GM18511 (cell line): ENCODE measurements around the gene ARR3.
A peak's percentile ranks its signal among the peaks of the same experiment; 100 is the strongest.
"Not testable (repeated sequence)": the region's sequence is repeated elsewhere in the genome, so short reads cannot be mapped to it uniquely, and the experiment has no call there.

ENCODE experiments used
- ATAC-seq: cut with Tn5 transposase; IDR thresholded peaks from one replicate; pipeline ENCODE4 v1.9.1; 2021; ENCODE audit warnings: mild to moderate bottlenecking, moderate library complexity; ENCODE audit not compliant: unreplicated experiment

The ARR3 gene

GRCh38 chrX:70279081-70279480 is 10.9 kb downstream of the ARR3 start:
- no peak for ATAC-seq

GRCh38 chrX:70280573-70280972 is 12.4 kb downstream of the ARR3 start:
- no peak for ATAC-seq

GRCh38 chrX:70281951-70282350 is 13.8 kb downstream of the ARR3 start, which contains the start of gene RAB41:
Gene RAB41 (plus strand): TSS chrX:70282172. CDS start chrX:70282218, 46 bp downstream.
- ATAC-seq: no peak

- ATAC-seq: peak; percentile 1
These were observed 21.1 kb downstream of the ARR3 start for GRCh38 chrX:70289168-70289792.

- ATAC-seq: peak; percentile 96
These were observed 21.9 kb downstream of the ARR3 start, which contains the start of the genes KIF4A and PDZD11 for GRCh38 chrX:70289793-70290770. Gene KIF4A (plus strand): TSS chrX:70290104. CDS start chrX:70290459, 355 bp downstream. Gene PDZD11 (minus strand): TSS chrX:70289927. CDS start chrX:70289341, 586 bp downstream.

GRCh38 chrX:70292788-70293187 is 24.7 kb downstream of the ARR3 start:
- no peak for ATAC-seq

GRCh38 chrX:70293621-70294020 is 25.5 kb downstream of the ARR3 start:
- no peak for ATAC-seq

- ATAC-seq: no peak
These were observed 33.6 kb downstream of the ARR3 start for GRCh38 chrX:70301716-70302115.

- no peak for ATAC-seq
These were observed 45.4 kb downstream of the ARR3 start for GRCh38 chrX:70313503-70313902.

- no peak for ATAC-seq
These were observed 54.6 kb downstream of the ARR3 start for GRCh38 chrX:70322784-70323183.

GRCh38 chrX:70323628-70324027 is 55.5 kb downstream of the ARR3 start:
- ATAC-seq: not testable (repeated sequence)

GRCh38 chrX:70324326-70324725 is 56.2 kb downstream of the ARR3 start:
- no peak for ATAC-seq

GRCh38 chrX:70331161-70331560 is 63.0 kb downstream of the ARR3 start:
- ATAC-seq: no peak
